HL-60 (cell line): Measurements from ENCODE around the gene ZNF77.
A peak's percentile ranks its signal among the peaks of the same experiment; 100 is the strongest.

Experiments used
- CTCF ChIP-seq: IDR thresholded peaks from one replicate; pipeline ENCODE4 v1.5.1; 2011; ENCODE audit warnings: low read length, control low read depth, inconsistent platforms; ENCODE audit not compliant: insufficient read depth
- POLR2AphosphoS5 ChIP-seq: IDR thresholded peaks from 2 replicates; pipeline ENCODE4 v1.6.1; 2012; ENCODE audit warnings: low read depth
- SPI1 ChIP-seq: IDR thresholded peaks from 2 replicates; pipeline ENCODE4 v1.6.1; 2012; ENCODE audit warnings: low read depth, mild to moderate bottlenecking, borderline replicate concordance
- TF ChIP-seq, protein P1 (sequence below): IDR thresholded peaks from 2 replicates; pipeline ENCODE4 v1.6.1; 2012; ENCODE audit warnings: low read depth; ENCODE audit not compliant: insufficient replicate concordance

- no peak for TF ChIP-seq CTCF
- no peak for TF ChIP-seq SPI1
- TF ChIP-seq, protein P1, sequence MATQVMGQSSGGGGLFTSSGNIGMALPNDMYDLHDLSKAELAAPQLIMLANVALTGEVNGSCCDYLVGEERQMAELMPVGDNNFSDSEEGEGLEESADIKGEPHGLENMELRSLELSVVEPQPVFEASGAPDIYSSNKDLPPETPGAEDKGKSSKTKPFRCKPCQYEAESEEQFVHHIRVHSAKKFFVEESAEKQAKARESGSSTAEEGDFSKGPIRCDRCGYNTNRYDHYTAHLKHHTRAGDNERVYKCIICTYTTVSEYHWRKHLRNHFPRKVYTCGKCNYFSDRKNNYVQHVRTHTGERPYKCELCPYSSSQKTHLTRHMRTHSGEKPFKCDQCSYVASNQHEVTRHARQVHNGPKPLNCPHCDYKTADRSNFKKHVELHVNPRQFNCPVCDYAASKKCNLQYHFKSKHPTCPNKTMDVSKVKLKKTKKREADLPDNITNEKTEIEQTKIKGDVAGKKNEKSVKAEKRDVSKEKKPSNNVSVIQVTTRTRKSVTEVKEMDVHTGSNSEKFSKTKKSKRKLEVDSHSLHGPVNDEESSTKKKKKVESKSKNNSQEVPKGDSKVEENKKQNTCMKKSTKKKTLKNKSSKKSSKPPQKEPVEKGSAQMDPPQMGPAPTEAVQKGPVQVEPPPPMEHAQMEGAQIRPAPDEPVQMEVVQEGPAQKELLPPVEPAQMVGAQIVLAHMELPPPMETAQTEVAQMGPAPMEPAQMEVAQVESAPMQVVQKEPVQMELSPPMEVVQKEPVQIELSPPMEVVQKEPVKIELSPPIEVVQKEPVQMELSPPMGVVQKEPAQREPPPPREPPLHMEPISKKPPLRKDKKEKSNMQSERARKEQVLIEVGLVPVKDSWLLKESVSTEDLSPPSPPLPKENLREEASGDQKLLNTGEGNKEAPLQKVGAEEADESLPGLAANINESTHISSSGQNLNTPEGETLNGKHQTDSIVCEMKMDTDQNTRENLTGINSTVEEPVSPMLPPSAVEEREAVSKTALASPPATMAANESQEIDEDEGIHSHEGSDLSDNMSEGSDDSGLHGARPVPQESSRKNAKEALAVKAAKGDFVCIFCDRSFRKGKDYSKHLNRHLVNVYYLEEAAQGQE, result no peak
- TF ChIP-seq POLR2AphosphoS5, result peak; percentile 92
Observed at GRCh38 chr19:2950286-2951124, 5.7 kb upstream of the ZNF77 start.
